Left colon (tissue), 2 donors: ENCODE measurements around the gene ABCB6. TPM values are rescaled to one million over a fixed set of nuclear protein-coding genes. Genes with fewer than 3 reads are reported as not detected.

Experiments used
- ATAC-seq: fragments of 200-7000 bp; cut with Tn5 transposase; one replicate; pipeline ENCODE4 v1.9.1; 2020; ENCODE audit warnings: mild to moderate bottlenecking, moderate library complexity
- DNase-seq, 2 donors: peaks; one replicate each; pipeline ENCODE4 v3.0.0-alpha.2; 2020
- intact Hi-C, 2 donors: fragments of 100-400 bp; cut with DNase I in 1 of 2; cut with micrococcal nuclease in 1 of 2; formaldehyde crosslinking; loops; one replicate each; pipeline versions ENCODE4 v1.11.2 to v1.14.0; 2022; cut with DNase I, micrococcal nuclease
- total RNA-seq, 2 donors: library from RNA; stranded (reverse); fragmentation: NEBNext Ultra II Directional; extraction: Animal tissue kit (Norgen Biotek cat#: 25700); gene quantifications; one replicate each; pipeline ENCODE4 v1.2.1, GENCODE V29; 2021
- donor health status: DM: no; HTN: no; CAD: no.
- donor health status: DM: yes; HTN: yes; CAD: no.

The ABCB6 gene
- total RNA-seq, 2 donors from 2014 or later = 6.8 to 11.4 TPM

DNA sequence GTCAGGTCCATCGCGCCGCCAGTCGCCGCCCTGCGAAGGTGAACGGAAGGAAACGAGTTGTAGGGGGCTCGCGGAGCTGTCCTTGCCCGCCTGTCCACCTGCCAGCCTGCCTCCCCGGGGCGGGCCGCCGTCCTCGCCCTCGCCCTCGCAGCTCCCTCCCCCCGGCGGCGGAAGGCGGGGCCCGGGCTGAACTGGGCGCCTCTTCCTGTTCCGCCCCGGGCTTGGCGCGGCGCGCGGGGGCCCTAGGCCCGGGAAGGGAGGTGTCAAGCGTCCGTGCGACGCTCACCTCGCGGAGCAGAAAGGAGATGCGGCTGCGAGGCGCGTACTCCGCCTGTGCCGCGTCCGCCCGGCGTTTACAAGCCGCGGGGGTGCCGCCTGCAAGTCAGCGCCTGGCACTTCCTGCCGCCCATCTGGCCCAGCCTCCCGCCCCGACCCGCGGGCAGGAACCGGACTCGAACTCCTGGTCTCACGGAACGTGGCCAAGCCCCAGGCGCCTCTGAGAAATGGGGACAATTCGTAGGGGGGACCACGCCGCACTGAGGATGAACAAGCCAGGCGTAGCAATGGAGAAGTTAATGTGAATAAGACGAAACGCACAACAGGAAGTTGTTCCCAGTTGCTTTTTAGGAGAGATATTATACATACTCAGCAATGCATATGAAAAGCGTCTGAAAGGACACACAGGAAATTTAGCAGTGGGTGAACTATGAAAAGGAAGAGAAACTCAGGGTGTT is 41.8 kb downstream of the ABCB6 start, which contains the start of gene CNPPD1:
Gene CNPPD1 (minus strand): TSS at position 108 of the 734 bp plus-strand sequence. CDS start 97 bp downstream, at position 11.
- intact Hi-C loops = no loop called here

GRCh38 chr2:219175928-219176817 is 42.6 kb downstream of the ABCB6 start:
- ATAC-seq (peak; percentile 45), DNase-seq (peak; percentile 71)
- intact Hi-C loops = no loop called here

More for the DNA sequence above, 41.8 kb downstream of the ABCB6 start, which contains the start of gene CNPPD1:
- ATAC-seq (peak; percentile 83), DNase-seq (peak; percentile 87 to 93)

DNA sequence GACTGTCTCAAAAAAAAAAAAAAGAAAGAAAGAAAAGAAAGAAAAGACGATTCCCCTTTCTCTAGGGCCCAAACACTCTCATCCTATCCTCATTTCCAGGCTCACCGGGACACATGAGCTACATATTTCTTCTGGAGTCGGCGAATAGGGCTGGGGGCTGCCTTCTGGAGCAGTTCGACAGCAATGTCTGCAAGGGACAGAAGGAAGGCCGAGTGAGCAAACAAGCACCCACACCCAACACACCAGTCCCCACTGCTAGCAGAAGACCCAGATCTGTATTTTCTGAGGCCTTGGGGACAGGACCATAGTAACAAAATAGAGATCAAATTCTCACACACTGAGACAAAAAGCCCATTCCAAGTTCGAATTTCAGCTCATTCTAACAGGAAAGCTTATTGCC is 43.3 kb downstream of the ABCB6 start:
- no peak for ATAC-seq
- DNase-seq = no peak
- intact Hi-C loops = no loop called here

DNA sequence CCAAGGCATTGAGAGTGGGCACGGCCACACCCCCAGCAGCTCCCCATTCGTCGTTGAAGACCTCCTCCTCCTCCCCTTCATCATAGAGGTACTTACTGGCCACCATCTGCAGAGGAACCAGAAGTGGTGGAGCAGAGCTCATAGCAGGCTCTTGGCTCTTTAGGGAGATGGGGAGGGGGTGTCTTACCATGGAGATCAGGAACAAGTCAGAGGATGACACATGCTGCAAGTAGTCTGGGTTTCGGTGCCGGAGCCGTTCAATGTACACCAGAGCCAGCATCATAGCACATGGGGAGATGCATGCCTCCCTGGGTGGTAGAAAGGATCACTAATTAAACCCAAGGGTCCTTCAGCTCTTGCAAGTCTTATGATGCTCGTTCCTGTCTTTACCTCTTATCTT is 44.0 kb downstream of the ABCB6 start:
- no peak for ATAC-seq
- intact Hi-C loops = no loop called here
- no peak for DNase-seq

GRCh38 chr2:219174146-219174545 is 44.6 kb downstream of the ABCB6 start:
- intact Hi-C loops = no loop called here
- DNase-seq = no peak

GRCh38 chr2:219173176-219173575 is 45.6 kb downstream of the ABCB6 start:
- no peak for ATAC-seq
- DNase-seq = no peak
- intact Hi-C loops = no loop called here

More at GRCh38 chr2:219174146-219174545, 44.6 kb downstream of the ABCB6 start:
- no peak for ATAC-seq

DNA sequence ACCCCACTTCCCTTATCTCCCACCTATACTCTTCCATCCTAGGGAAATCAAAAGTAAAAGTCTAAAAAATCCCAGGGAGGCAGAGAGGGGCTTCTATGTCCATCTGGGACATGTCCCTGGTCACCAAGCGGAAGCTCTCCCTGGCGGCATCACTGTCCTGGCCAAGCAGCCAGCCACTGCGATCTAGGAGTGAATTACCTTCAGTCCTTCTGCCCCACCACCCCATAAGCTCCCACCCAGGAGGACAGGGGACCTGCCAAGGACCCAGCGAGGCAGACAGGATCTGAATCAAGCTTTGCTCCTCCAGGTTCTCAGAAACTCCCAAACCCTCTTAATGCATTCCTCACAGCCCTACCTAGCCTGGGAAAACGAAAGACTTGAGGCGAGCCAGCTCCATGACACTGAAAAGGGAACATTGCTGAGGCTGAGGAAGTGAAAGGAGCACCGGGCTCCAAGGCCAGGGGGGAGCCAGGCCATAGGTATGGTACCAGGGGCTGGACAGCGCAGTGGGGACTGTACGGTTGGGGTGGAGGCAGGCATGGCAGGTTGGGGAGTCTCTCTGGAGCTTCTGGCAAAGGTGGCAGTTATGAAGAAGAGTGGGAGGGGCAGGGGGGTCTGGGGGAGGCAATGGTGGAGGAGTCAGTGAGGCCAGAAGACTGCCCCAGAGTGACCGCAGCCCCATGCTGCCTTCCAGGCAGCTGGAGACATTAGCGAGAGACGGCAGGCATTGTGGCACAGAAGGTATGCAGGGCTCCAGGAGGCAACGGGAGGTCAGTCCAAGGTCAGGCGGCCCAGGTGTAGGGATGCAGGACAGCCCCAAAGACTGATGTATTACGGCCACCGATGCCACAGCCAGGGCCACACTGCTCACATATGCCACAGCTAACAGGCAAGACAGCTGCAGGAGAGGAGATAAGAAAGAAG is 46.3 kb downstream of the ABCB6 start:
- intact Hi-C loops = no loop called here
- DNase-seq (no peak), ATAC-seq (no peak)

DNA sequence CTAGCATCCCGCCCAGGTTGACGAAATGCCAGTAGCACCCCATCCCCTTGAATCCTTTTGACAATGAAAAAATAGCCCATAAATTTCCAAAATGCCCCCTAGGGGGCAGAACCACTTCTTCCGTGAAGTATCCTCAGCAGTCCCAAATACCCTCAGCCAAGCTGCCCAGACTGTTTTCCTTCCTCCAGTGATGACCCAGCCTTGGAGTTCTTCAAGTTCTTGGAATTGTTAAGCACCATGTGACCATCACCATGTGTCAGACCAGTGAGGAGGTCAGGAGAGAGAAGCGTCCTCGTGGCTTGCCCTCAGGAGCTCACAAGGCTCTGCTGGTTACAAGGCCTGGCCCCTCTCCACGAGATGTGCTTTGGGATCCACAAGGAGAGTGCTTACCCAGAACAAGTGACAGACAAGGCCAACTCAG is 47.5 kb downstream of the ABCB6 start:
- intact Hi-C loops = no loop called here
- ATAC-seq (peak; percentile 44), DNase-seq (peak in 1 of 2 donors; percentile 39)

DNA sequence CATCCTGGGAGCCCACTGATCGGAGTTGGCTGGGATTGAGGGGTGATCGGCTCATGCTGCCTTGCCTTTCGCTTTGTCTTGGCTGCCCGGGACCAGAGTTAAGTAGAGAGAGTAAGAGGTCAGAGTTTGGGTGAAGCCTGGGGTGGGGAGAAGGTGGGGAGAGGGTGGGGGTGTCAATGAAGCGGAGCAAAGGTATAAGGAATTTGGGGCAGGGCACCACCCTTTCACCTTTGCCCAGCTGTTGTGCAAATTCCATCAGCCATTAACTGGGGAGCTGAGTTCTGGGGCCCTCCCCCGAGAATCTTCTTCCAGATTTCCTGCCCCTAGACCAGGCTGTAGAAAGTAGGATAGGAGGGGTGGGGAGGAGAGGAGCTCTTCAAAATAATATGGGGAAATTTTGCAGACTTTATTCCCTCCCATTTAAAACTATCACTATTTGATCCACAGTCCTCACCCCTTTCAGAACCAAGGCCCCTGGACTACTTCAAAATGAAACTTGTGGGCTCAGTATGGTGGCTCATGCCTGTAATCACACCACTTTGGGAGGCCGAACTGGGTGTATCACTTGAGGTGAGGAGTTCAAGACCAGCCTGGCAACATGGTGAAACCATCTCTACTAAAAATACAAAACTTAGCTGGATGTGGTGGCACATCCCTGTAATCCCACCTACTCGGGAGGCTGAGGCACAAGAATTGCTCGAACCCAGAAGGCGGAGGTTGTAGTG is 48.7 kb downstream of the ABCB6 start, which contains the start of gene SLC23A3:
Gene SLC23A3 (minus strand): TSS at position 100 of the 725 bp plus-strand sequence. CDS start 45 bp downstream, at position 55.
- intact Hi-C loops = loop anchor here in 1 of 2 donors (10.0 kb wide), 1 partner anchor 125 kb away; no protein-coding TSS in a partner anchor
- DNase-seq = no peak
- peak; percentile 69 for ATAC-seq

DNA sequence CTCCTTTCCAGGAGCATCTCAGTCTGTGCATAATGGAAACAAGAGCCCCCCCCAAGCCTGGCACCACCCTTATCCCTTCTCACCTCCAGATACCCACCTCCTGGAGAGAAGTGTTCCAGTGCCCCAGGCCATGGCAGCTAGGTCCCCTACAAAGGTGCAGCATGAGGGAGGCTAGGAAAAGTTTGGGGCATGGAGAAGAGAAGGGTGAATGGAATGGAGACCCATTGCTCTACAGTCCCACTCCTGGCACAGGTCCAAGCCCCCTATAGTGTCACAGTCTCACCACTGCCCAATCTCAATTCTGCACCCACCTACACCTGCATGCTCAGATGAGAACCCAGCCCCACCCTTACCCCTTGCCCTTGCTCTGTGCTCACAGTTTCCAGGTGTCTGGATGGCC is 49.8 kb downstream of the ABCB6 start:
- intact Hi-C loops = loop anchor here in 1 of 2 donors (10.0 kb wide), 1 partner anchor 126 kb away; no protein-coding TSS in a partner anchor
- ATAC-seq = no peak
- DNase-seq = no peak

DNA sequence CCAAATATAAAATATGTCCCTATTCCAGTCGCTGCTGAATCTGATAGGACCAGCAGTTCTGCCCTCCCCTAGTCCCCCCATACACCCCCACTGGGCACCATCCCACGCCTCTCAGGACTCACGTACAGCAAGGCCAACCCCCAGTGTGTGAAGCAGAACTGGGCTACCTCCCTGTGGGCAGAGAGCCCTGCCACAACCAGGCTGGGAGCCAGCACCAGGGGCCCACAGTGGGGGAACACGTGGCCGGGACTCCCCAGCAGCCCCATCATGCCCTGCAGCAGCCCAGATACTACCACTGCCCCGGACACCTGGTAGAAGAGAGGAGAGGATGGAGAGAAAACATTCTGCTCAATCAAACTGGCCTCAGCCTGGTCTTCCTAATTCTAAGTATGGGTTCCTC is 50.2 kb downstream of the ABCB6 start:
- intact Hi-C loops = loop anchor here in 1 of 2 donors (10.0 kb wide), 1 partner anchor 126 kb away; no protein-coding TSS in a partner anchor
- ATAC-seq (no peak), DNase-seq (no peak)

DNA sequence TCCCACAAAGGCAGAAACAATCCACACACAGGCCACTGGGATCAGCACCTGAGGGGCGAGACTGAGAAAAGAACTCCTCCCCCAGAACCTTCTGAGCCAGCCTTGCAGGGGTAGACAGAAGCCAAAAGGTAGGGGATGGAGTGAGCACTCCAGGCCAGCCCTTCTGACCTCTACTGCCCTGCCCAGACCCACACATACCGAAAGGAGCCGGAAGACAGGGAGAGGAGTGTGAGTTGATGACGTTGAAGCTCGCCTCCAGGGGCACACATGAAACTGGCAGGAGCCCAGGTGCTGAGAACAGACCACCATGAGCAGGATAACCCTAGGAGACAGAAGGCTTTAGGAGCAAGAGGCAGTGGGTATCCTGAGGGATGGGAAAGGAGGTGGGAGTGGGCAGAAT is 50.8 kb downstream of the ABCB6 start:
- no peak for ATAC-seq
- no peak for DNase-seq
- intact Hi-C loops = loop anchor here in 1 of 2 donors (10.0 kb wide), 1 partner anchor 127 kb away; no protein-coding TSS in a partner anchor

DNA sequence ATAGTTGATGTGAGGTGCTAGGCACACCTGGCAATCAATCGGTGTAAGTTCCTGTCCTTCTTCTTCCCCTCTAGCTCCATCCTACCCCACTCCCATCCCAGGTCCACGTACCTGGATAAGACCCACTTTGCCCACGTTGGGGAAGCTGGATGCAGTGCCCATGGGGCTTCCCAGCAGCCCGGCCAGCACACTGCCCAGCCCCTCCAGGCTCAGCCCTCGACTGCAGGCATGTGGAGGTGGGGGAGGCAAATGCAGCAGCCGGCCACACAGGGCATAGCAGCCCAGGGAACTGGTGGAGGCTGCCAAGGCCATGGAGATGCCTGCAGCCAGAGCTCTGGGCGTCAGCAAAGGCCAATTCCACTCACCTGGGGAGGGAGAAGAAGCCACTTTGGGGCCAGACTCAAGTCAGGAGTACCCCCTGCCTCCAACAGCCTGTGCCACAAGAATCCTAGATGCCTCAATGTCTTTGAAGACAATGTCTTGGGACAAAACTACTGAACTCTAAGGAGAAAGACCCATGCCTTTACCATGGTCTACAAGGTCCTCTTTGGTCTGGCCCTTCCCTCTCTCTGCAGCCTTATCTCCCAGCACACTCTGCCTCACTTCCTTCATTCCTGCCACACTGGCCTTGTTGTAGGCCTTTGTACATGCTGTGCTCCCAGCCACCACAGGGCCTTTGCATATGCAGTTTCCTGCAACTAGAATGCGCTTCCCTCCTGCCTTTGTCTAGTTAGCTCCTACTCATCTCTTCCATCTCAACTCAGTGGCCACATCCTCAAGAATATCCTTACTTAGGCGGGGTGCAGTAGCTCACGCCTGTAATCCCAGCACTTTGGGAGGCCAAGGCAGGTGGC is 53.5 kb downstream of the ABCB6 start:
- intact Hi-C loops = loop anchor here in 1 of 2 donors (10.0 kb wide), 1 partner anchor 130 kb away; no protein-coding TSS in a partner anchor
- ATAC-seq (no peak), DNase-seq (no peak)

- intact Hi-C loops = loop anchor here in 1 of 2 donors (10.0 kb wide), 1 partner anchor 132 kb away; no protein-coding TSS in a partner anchor
- ATAC-seq = no peak
- DNase-seq = no peak
These were observed 55.6 kb downstream of the ABCB6 start for GRCh38 chr2:219163156-219163555.

GRCh38 chr2:219161097-219161496 is 57.7 kb downstream of the ABCB6 start:
- intact Hi-C loops = loop anchor here (2.0 to 10.0 kb wide), 2 partner anchors 134 to 138 kb away; no protein-coding TSS in a partner anchor
- ATAC-seq (no peak), DNase-seq (no peak)
